T-helper 2 cell (primary cell): ENCODE results near the gene PTPA.
A peak's percentile ranks its signal among the peaks of the same experiment; 100 is the strongest.
"Not testable (repeated sequence)": the region's sequence is repeated elsewhere in the genome, so short reads cannot be mapped to it uniquely, and the experiment has no call there.

ENCODE experiments used
- DNase-seq, 5 experiments: peaks; one replicate each; pipeline versions ENCODE4 v3.0.0 to v3.0.0-alpha.2; 2012 to 2022

The PTPA gene

DNA sequence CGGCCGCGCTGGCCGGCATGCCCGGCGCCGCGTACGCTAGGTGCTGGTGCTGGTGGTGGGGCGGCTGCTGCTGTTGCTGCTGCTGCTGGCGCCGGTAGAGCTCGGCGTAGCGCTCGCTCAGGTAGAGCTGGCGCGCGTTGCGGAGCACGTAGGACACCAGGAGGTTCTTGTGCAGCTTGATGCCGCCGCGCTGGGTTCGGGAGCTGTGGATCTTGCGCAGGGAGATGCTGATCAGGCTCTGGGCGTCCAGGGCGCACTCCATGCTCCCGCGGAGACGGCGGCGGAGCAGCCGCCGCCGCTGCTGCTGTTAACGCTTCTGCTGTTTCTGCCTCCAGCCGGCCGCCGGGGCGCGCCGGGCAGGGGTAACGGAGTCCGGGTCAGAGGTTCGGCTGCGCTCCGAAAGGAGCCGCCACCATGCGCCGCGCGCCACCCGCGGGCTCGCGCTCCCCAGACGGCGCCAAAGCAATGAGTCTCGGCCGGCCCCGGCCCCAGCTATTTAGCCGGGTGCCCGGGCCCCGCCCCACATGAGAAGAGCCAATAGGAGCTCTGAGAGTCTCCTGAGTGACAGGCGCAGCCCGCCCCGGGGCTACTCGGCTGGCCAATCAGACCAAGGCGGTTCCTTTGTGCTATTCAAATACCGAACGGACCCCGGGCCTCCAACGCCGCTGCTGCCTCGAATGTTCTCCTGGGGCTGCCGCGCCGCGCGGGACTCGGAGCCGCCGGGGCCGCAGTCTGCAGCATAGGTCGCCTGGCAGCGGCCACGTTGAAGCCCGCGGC is 66.8 kb downstream of the PTPA start, which contains the start of gene IER5L:
Gene IER5L (minus strand): TSS at position 471 of the 777 bp plus-strand sequence. CDS start 209 bp downstream, at position 262.
- peak; percentile 82 to 92 (median 89) for DNase-seq

GRCh38 chr9:129178568-129179382 is 67.6 kb downstream of the PTPA start:
- no peak for DNase-seq

DNA sequence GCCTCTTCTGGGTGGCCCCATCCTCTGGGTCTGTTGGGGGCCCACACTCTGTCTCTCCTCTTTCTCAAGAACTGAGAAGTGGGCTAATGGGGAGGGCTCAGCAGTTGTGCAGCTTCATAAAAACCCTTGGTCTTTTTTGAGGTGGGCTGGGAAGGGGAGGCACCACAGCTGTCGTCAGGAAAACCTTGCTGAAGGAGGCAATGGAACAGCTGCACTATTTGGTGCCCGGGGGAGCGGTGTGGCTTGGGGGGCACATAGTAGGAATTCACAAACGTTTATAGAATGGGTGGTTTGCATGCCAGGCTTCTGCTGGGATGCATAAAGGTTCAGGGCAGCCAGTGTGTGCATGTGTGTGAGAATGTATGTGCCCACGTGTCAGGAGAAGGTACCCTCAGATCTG is 70.0 kb downstream of the PTPA start:
- DNase-seq = no peak

DNA sequence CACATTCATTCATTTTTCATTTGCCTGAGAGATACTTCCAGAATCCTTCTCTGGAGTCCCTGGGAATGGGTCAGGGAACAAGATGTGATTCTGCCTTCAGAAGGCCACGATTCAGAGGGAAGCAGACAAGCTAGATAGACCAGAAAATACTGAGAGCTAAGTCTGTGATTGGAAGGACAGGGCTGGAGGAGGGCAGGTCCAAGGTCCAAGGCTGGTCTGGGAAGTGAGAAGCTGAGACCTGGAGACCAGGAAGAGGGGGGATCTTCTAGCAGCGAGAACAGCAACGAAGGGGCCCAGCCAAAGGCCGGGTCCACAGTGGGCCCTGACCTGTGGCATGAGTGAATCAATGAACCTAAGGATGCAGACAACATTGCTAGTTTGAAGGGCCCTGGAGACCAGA is 70.9 kb downstream of the PTPA start:
- no peak for DNase-seq

DNA sequence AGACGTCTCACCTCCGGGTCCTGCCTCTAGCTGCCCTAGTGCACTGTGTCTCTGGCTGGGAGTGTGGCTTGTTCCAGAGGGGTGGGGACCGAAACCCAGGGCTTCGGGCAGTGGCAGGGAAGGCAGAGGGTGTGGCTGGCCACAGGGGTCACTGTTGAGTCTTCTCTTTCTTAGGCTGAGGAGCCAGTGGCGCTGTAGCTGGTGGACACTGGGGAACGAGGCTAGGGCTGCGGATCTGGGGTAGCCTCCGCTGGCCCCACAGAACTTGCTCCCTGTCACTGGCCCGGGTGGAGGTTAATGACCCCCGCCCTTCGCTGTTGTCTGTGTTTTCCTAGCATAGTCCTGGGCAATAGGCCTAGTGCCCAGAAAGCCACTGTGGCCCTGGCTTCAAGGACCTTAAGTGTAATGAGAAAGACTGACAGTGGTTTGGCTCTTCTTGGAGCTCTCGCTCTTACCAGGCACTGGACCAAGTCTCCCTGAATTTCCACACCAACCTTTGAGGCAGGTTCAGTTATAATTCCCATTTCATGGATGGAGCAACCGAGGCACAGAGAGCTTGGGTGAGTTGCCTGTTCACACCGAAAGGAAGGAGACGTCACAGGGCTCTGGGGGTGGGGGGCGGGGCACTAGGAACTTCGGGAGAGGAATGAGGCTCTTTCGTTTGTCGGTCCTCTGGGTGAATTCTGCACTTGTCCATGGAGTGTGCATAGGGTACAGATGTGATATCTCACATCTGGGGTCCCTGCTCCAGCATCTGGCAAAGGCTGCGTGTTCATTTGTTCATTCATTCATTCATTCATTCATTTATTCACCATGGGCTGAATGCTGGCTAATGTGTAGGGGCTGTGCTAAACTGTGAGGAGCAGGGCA is 71.6 kb downstream of the PTPA start:
- no peak for DNase-seq

DNA sequence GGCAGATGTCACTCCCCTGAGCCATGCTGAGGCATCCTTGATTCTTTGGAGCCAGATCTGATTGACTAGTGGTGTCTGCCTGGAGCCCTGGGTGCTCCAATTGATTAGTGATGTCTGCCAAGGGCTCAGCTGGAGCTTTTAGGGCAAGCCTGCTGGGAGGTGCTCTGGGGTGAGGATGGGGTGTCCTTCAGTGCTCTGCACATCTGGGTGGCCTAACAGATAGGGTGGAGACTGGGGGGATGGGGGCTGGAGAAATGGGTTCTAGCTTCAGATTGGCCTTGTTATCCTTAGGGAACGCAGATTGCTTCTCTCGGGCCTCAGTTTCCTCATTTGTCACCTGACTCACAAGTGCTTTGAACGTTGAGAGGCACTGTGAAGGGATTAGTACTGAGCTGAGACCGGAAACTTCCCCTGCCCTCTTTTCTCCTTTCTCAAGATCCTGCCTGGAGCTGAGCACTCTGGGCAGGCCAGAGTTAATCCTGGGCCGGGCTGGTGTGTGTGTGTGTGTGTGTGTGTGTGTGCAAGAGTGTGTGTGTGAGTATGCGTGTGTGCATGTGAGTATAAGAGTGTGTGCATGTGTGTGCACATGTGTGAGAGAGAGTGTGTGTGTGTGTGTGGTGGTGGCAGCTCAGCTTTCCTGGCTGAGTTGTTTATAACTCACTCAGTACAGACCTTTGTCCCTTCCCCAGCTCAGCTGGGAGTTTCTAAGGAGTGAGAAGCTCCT is 72.4 kb downstream of the PTPA start:
- peak in 1 of 5 experiments; percentile 43 for DNase-seq

- DNase-seq = no peak
Measured at GRCh38 chr9:129184219-129184524, 73.0 kb downstream of the PTPA start.

DNA sequence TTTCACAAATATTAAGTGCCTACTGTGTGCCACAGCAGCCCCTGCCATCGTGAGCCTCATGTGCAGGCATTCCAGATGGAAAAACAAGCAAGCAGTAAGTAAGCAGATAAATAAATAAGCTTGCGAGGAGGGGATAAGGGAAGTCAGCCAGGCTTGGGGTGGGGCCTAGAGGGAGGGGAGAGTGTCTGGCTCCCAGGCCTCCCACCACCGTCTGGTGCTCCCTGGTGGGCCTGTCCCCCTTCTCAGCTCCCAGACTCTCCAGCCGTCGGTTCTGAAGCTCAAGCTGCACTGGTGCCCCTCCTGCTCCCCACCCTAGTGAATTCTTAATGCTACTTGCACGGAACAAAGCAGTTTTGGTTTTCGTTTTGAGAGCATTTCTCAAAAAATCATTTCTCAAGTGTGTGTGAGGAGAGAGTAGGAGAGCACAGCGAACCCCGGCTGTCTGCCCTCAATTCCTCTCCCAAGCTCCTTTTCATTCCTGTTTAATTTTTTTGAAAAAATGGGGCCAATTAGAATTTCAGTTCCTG is 73.4 kb downstream of the PTPA start:
- no peak for DNase-seq

DNA sequence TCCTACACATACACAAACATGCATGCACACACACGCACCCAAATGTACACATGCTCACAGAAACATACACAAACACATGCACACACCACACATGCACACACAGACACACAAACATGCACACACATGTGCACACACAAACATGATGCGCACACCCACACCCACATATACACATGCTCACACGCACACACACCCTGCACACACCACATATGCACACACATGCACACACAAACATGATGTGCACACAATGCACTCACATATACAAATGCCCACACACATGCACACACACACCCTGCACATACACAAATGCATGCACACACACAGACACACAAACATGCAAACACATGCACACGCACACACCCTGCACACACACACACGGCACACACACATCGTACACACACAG is 74.2 kb downstream of the PTPA start:
- no peak for DNase-seq

- DNase-seq = peak in 2 of 5 experiments; percentile 31 to 87
Measured at GRCh38 chr9:129185991-129186390, 74.8 kb downstream of the PTPA start.

- DNase-seq = no peak
Measured at GRCh38 chr9:129187042-129187441, 75.8 kb downstream of the PTPA start.

GRCh38 chr9:129189971-129190370 is 78.8 kb downstream of the PTPA start:
- DNase-seq = not testable (repeated sequence)

DNA sequence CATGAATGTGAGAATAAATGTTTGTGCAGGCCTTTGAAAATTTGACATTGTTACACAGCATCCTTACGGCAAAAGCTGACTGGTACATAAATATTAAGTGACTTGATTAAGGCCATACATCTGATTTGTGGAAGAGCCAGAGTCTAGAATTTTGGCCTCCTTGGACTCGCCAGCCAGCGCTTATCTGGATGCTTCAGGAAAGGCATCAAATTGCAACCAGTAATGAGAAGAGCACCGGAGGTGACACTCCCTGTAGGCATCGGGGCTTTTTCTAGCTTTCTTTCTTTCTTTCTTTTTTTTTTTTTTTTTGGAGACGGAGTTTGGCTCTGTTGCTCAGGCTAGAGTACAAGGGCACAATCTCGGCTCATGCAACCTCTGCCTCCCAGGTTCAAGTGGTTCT is 80.0 kb downstream of the PTPA start:
- DNase-seq = no peak

GRCh38 chr9:129193655-129194054 is 82.4 kb downstream of the PTPA start:
- no peak for DNase-seq

DNA sequence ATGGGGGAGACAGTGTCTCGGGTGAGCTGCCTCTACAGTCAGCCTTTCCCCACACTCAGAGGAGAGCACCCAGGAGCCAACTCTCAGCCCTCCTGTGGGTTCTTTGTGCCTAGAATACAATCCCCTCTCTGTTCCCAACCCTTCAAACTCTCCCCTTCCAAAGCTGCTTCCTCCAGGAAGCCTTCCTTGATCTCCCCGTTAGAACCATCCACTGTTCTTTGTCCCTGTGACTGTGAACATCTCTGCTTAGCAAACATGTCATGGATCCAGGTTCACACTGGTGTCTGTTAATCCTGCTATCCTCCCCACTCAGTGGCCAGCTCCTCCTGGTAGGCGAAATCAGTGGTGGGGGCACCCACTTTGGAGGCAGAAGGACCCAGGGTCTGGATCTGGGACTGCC is 83.0 kb downstream of the PTPA start:
- no peak for DNase-seq

DNA sequence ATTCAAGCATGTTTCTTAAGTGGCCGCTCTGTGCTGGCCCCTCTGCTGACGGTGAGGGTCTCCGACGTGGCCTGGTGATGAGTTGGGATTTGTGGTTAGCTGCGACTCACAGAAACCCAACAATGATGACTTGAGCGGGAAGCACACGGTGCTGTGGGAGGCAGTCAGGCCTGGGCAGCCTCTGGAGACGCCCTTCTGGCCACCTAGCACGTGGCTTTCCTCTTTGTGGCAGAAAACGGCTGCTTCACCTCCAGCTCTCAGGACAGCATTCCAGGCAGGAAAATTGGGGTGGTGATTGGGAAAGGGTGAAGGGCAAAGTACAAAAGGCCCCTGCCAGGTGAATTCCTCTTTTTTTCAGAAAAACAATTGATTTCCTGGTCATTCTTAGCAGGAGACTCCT is 84.4 kb downstream of the PTPA start:
- DNase-seq = no peak

- DNase-seq = not testable (repeated sequence)
Measured at GRCh38 chr9:129197045-129197444, 85.8 kb downstream of the PTPA start.

DNA sequence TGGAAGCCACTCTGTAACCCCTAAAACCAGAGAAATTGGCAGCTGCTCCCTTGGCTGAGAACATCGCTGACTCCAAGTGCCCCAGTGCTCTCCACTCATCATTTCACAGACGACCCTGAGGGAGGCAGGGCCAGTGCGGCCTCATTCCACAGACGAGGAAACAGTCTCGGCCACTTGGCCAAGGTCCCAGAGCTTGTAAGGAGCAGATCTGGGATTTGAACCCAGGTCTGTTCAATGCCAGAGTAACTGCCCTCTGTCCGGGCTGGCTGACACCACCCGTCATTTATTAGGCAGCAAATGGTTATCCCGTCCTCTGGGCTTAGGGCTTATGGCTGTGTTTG is 86.7 kb downstream of the PTPA start:
- DNase-seq = no peak
